HG02610 (cell line): ENCODE measurements around the gene PEAR1.

Experiments used
- ATAC-seq: cut with Tn5 transposase; IDR thresholded peaks from one replicate; pipeline ENCODE4 v1.9.1; 2021; ENCODE audit warnings: mild to moderate bottlenecking, moderate library complexity; ENCODE audit not compliant: unreplicated experiment

PEAR1 gene

DNA sequence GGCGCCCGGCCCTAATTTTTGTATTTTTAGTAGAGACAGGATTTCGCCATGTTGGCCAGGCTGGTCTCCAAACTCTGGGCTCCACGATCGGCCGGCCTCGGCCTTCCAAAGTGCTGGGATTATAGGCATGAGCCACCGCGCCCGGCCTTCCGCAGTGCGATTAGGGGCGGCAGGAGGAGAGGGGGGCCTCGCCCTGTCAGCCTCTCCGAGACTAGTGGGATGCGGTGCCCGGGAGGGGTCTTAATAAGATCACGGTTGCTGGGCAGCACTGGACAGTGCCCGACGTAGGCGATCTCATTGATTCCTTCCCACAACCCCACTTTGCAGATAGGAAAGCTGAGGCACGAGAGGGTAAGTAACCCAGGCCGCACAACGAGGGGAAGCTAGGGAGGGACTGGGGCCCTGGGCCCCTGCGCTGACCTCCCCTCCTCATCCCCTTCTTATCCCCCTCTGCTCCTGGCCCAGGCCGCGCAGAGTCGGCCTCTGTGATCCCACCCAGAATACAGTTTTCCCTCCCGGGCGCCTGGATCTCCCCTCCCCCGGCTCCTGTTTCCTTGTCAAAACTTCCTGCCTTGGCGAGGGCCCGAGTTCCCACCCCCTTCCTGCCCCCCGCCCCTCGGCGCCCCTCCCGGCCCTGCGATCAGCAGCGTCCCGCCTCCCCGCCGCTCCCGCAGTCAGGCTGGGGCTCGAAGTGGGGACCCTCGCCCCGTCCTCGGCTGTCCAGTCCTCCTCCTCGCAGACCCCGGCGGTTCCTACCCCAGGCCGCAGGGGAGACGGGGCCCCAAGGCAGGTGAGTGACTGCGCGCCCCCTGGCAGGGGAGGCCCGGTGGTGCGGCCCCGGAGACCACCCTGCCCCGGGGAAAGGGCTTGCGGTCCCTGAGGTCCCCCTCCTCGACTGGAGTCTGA, at the start of gene PEAR1:
Gene PEAR1 (plus strand): TSS at position 671 of the 906 bp plus-strand sequence. CDS start 10,209 bp downstream, outside the sequence.
- no peak for ATAC-seq

- ATAC-seq, result no peak
These were observed 49.4 kb upstream of the PEAR1 start for GRCh38 chr1:156844102-156844501.

DNA sequence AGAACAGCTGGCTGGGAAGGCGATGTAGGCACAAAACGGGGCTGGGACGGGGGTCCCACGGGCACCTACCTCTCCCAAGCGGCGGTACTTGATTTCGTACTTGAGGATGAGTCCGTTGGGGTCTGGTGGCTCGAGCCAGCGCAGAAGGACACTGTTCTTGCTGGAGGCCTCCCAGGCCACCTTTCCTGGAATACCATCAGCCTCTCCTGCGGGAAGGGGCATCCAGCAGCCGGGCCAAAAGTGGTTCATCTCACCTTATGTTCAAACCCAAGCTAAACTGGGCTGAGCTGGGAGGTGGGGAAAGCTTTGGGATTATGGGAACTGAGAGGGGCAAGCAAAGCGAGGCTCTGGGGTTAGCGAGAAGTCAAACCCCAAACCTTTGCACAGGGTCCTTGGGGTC, 48.9 kb upstream of the PEAR1 start:
- no peak for ATAC-seq

GRCh38 chr1:156845055-156845952, 48.2 kb upstream of the PEAR1 start:
- ATAC-seq, result no peak

DNA sequence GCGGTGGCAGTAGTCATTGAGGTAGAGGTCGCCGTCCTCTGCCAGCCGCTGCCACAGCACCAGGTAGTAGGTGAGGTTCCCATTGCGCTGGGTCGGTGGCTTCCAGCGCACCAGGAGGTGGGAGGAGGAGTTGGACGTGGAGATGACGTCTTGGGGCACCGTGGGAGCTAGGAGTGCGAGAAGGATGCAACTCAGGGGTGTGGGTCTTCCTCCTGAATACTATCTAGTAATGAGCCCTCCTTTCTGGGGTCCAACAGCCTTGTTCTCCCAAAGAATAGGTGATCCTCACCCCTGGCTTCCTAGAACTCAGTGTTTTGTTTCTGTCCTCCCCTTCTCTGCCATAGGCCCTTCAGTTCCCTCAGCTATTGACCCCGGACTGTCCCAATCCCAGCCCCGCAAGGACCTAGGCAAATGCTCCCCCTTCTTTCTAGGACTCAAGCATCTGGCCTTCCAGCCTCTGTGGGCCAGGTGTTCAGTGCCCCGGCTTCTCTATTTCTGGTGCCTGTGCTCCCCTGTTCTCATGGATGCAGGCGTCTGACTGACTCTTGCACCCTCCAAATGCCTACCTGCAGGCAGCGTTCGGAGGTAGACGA, 47.5 kb upstream of the PEAR1 start:
- no peak for ATAC-seq

- ATAC-seq, result no peak
These were observed 46.9 kb upstream of the PEAR1 start for GRCh38 chr1:156846643-156847042.

DNA sequence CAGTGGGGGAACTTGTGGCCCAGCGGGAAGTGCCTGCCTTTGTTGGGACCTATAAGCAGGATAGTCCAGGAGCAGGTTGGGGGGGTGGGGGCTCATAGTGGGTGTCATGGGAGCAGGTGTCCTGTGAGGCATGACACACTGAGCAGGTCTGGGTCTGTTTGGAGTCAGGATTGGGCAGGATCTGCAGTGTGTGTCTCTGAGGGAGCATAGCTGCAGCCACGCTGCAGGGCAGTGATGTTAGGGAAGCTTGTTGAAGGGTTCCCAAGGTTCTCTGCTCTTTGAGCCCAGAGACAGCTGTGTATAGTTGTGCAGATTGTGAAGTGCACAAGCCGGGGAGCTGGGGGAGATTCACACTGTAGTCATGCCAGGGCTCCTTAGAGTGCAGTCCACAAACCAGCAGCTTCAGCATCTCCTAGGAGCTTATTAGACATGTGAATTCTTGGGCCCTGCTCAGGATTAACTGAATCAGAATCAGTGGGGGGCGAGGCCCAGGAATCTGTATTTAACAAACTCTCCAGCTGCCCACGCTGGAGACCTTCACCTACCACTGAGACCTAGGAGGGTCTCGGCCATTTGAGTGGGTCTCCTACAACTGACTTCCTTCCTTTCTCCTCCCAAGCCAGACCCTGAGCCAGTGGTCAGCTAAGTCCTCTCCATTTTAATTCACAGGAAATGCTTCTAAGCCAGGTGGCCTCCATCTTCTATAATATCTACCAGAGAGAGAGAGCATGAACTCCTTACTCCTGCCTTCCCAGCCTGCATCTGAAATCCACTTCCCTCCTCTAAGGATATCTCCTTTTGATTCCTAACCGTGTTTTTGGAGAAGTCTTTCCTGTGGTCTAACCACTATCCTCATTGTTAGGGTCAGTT, 45.7 kb upstream of the PEAR1 start:
- ATAC-seq, result no peak

DNA sequence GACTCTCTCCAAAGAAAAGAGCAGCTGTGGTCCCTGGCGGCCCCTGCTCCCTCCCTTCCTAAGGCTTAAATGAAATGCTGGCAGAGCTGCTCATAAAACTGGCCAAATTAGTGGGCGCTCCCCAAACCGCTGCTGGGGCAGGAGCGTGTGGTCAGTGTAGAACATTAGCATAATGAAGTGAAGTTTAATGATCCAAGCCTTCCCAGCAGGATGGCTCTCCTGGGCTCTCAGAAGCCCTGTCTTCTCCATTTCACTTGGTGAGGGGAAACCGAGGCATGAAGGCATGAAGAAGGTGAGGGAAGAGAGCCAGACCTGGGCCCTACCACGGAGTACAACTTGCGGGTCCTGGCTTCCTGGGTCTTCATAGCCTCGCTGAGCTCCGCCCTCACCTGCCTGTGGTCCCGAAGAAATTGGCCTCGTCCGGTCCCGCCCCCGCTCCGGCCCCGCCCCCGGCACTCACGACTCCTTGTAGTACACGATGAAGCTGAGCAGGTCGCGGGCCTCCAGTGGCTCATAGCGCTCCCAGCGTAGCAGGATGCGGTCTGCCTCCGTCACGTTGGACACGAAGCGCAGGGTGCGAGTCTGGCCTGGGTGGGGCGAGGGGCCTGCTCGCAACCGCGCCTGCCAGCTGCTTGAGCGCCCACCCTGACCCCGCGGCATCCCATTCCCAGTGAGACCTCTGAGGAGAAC, 44.9 kb upstream of the PEAR1 start:
- ATAC-seq, result no peak

- ATAC-seq, result no peak
These were observed 44.4 kb upstream of the PEAR1 start for GRCh38 chr1:156849151-156849496.

DNA sequence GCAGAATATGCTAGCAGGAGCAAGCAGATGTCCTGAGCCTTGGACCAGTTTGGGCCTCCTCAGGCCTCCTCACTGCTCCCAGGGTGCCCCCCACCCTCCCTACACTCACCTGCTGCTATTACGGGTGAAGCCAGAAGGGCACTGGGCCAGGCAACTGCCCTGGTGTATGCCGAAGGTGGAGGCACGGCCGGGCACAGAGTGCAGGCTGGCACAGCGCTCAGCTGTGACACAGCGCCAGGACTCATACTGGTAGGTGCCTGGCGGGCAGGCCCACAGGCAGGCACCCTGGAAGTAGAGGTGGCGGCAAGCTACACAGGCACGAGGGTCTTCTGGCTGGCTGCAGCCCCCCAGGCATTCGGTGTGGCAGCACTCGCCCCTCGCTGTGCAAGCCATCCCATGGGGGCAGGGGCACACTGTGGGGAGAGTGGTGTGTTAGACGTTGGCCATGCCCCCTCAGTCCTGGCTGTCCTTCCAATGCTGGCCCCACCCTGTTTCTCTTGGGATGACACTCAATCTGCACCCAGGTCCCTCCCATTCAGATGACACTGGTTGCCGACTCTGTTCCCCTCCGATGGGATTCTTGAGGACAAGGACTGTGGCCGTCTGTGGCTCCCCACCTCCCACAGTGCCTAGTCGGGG, 41.6 kb upstream of the PEAR1 start:
- ATAC-seq, result no peak

- ATAC-seq, result no peak
These were observed 41.1 kb upstream of the PEAR1 start for GRCh38 chr1:156852418-156852874.

DNA sequence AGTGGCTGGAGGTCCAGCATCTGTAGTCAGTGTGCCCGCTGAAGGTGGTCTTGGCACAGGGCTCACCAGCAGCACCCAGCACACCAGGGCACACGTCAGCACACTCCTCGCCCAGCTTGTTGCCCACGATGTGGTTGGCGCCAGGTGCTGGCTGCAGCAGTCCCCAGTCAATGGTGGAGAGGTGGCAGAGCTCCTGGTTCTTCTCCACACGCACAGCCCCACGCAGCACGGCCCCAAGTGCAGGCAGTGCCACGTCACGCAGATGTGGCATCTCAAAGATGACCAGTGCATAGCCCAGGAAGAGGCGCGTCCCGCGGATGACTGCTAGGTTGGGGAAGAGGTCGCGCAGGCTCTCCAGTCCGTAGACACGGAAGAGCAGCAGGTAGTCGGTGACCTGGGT, 39.8 kb upstream of the PEAR1 start:
- ATAC-seq, result no peak

GRCh38 chr1:156854634-156855033, 38.9 kb upstream of the PEAR1 start:
- no peak for ATAC-seq

- ATAC-seq, result no peak
These were observed 37.2 kb upstream of the PEAR1 start for GRCh38 chr1:156856282-156856785.

DNA sequence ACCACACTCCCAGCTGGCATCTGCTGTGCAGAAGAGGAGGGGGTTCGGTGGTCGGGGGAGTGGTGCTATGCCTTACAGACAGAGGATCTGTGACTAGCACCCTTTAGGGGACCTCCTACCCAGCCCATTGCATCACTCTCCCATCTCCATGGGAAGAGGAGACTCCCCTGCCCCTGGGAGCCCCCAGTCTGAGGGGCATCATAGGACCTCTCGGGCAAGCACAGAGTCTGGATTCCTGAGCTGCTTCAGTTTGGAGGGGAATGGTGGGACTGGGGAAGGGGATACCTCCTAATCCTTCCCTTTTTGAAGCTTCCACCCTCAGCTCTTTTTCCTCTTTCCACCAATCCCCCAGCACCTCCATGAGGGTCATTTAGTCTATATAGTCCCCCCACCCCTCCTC, 36.0 kb upstream of the PEAR1 start:
- ATAC-seq, result no peak

- ATAC-seq, result no peak
These were observed 35.0 kb upstream of the PEAR1 start for GRCh38 chr1:156858555-156858956.

DNA sequence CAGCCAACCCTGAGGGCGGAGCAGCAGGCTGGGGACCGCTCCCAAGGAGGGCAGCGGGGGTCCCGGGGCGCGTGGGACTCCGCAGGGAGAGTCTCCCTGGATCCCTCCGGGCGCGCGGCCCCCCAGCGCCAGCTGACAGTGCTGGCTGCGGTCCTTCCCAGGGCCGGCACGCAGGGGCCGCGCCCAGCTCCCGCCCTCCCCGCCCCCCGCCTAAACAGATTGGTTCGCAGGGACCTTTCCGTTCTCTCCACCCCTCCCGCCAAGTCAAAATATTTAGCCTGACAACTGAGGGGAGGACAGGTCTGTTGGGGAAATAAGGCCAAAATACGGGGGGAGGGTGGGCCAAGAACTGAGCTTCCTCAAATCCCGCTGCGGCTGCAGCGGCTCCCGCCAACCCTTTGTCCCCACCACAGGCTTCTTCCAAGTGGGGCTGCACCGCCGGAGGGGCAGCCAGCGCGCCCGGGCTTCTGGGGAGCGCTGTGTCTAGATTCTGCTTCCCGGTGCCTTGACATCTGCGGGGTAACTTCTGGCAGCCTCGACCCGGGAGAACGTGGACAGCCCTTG, 34.5 kb upstream of the PEAR1 start, which contains the start of gene INSRR:
Gene INSRR (minus strand): TSS at position 159 of the 564 bp plus-strand sequence. CDS start 496 bp downstream, outside the sequence.
- ATAC-seq, result no peak

DNA sequence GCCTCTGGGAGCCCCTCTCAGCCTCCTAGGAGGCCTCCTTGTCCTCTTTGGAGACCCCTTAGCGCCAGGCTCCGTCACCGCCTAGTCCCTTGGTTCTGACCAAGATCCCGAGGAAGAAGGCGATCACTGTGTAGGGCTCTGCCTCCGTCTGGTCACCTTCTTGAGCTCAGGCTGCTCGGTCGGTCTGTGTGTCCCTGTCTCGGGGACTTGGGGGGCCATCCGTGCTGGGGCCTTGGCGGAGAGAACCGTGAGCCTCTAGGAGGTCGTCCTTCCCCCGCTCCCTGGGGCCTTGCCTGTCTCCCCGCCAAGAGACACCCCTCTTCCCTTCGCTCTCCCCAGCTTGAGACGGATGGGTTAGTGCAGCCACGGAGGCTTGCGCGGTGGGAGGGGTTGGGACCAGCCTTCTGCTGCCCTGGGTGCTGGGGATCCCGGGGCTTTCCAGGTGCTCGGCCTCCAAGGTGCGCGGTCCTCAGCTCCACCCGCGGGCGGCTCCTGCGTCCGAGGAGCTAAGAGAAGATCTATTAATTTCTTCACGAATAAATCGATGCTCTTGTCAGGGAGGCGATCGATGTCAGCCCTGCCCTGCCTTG, 33.9 kb upstream of the PEAR1 start:
- no peak for ATAC-seq
